NCI-H2227 (cell line): ENCODE data around the gene PAFAH2.

Experiments
- DNase-seq: peaks from one replicate; lab custom pipeline; 2025; ENCODE audit not compliant: unreplicated experiment; lab: John Stamatoyannopoulos, UW

PAFAH2 gene

GRCh38 chr1:26031611-26032220 lies 33.9 kb upstream of the PAFAH2 start:
- no peak for DNase-seq

GRCh38 chr1:26031196-26031595 lies 33.3 kb upstream of the PAFAH2 start:
- no peak for DNase-seq

- no peak for DNase-seq
These were observed 32.1 kb upstream of the PAFAH2 start for GRCh38 chr1:26029864-26030481.

- DNase-seq: no peak
These were observed 31.4 kb upstream of the PAFAH2 start for GRCh38 chr1:26029054-26029863.

GRCh38 chr1:26028490-26028980 lies 30.7 kb upstream of the PAFAH2 start:
- no peak for DNase-seq

GRCh38 chr1:26027716-26028489 lies 30.0 kb upstream of the PAFAH2 start:
- no peak for DNase-seq

- no peak for DNase-seq
These were observed 27.7 kb upstream of the PAFAH2 start for GRCh38 chr1:26025517-26025916.

GRCh38 chr1:26025060-26025459 lies 27.2 kb upstream of the PAFAH2 start:
- DNase-seq: no peak

- no peak for DNase-seq
These were observed 26.0 kb upstream of the PAFAH2 start for GRCh38 chr1:26023826-26024225.

GRCh38 chr1:26023009-26023408 lies 25.1 kb upstream of the PAFAH2 start:
- DNase-seq: no peak

- no peak for DNase-seq
These were observed 24.5 kb upstream of the PAFAH2 start for GRCh38 chr1:26022404-26022779.

GRCh38 chr1:26021647-26022403 lies 24.0 kb upstream of the PAFAH2 start, which contains the start of gene EXTL1:
Gene EXTL1, plus strand, starts transcription at chr1:26021775. Its CDS starts 872 bp downstream, at chr1:26022647.
- peak; percentile 76 for DNase-seq

- no peak for DNase-seq
These were observed 23.2 kb upstream of the PAFAH2 start for GRCh38 chr1:26020941-26021646.

GRCh38 chr1:26020330-26020768 lies 22.5 kb upstream of the PAFAH2 start:
- no peak for DNase-seq

GRCh38 chr1:26019641-26020315 lies 21.9 kb upstream of the PAFAH2 start:
- no peak for DNase-seq

- no peak for DNase-seq
These were observed 19.7 kb upstream of the PAFAH2 start for GRCh38 chr1:26017606-26018005.

GRCh38 chr1:26016953-26017545 lies 19.2 kb upstream of the PAFAH2 start:
- DNase-seq: no peak

GRCh38 chr1:26016258-26016952 lies 18.5 kb upstream of the PAFAH2 start:
- DNase-seq: peak; percentile 23
